ENCODE data around the gene AIG1. TPM values are rescaled to one million over a fixed set of nuclear protein-coding genes. Genes with fewer than 3 reads are reported as not detected.
"Not testable (repeated sequence)": the region's sequence is repeated elsewhere in the genome, so short reads cannot be mapped to it uniquely, and the experiment has no call there.

AIG1 gene
- total RNA-seq (2012; rRNA removed) = 15.9 and 23.6 TPM in 2 replicates

GRCh38 chr6:143060806-143061596, at the start of gene AIG1:
AIG1 (plus strand) TSS chr6:143060889; CDS start chr6:143060926, 37 bp downstream.
- Histone ChIP-seq H3K4me2 (ENCODE audit: low read length) (peak within 1 kb of the TSS; percentile 94), H3K4me3 (ENCODE audit: low read length) (peak within 1 kb of the TSS; percentile 86), H3K4me1 (ENCODE audit: control insufficient read depth, insufficient read depth, low read length) (peaks cover 21% of the 10 kb centered on the region), H3K36me3 (ENCODE audit: insufficient read depth, low read length) (no peaks in the 10 kb centered on the region), H3K27me3 (ENCODE audit: control insufficient read depth, insufficient read depth, low read length) (no peaks in the 10 kb centered on the region), H3K9ac (ENCODE audit: low read depth, low read length) (peak within 1 kb of the TSS; percentile 87), H3K9me3 (replicated peaks; ENCODE audit: low read length) (no peaks in the 10 kb centered on the region)

DNA sequence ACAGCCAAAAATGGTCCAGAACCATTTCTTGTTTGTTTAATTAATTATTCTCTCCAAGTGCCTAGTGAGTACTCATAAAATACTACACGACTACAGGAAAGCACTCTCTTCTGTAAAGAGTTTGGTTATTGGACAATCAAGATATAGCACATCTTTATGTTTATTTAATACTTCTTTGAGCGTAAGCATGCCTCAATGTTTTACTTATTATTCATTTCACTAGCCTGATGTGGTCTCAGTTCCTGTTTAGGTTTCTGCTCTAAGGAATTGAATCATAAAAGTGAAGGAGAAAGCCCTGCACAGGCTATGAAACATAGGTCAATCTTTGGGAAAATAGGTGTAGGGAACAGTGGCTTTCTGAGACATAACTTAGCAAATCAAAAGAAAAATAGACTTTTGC, 45.9 kb upstream of the AIG1 start:
- H3K9me3 ChIP-seq (replicated peaks; ENCODE audit: low read length) = no peaks in the 10 kb centered on the region
- no peaks in the 10 kb centered on the region for H3K4me1 ChIP-seq (ENCODE audit: control insufficient read depth, insufficient read depth, low read length)
- H3K9ac ChIP-seq (ENCODE audit: low read depth, low read length) = no peak overlapping the region
- H3K4me2 ChIP-seq (ENCODE audit: low read length) = no peak overlapping the region
- H3K4me3 ChIP-seq (ENCODE audit: low read length) = no peak overlapping the region
- no peaks in the 10 kb centered on the region for H3K27me3 ChIP-seq (ENCODE audit: control insufficient read depth, insufficient read depth, low read length)
- H3K36me3 ChIP-seq (ENCODE audit: insufficient read depth, low read length) = no peaks in the 10 kb centered on the region

GRCh38 chr6:143015300-143015706, 45.4 kb upstream of the AIG1 start:
- Histone ChIP-seq H3K27me3 (ENCODE audit: control insufficient read depth, insufficient read depth, low read length) (no peaks in the 10 kb centered on the region), H3K4me2 (ENCODE audit: low read length) (no peak overlapping the region), H3K4me1 (ENCODE audit: control insufficient read depth, insufficient read depth, low read length) (no peaks in the 10 kb centered on the region), H3K36me3 (ENCODE audit: insufficient read depth, low read length) (no peaks in the 10 kb centered on the region), H3K9me3 (replicated peaks; ENCODE audit: low read length) (no peaks in the 10 kb centered on the region), H3K9ac (ENCODE audit: low read depth, low read length) (no peak overlapping the region), H3K4me3 (ENCODE audit: low read length) (no peak overlapping the region)

DNA sequence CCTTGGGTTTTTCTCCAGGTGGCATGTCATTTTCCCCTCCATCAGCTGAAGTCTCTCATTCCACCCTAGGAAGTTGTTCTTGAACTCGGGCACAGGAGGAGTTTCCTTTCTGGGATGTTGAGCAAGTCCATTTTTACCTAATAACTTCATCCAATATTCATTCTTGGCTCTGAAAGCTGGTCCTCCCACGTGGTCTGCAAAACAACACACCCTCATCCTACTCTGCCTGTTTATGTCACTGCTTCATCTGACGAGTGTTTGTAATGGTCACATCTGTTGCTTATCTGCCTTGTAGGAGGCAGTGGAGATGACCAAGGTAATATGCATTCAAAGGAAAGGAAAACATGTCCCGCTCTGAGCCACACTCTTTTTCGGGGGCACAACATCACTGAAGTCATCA, 41.7 kb upstream of the AIG1 start:
- Histone ChIP-seq H3K9me3 (replicated peaks; ENCODE audit: low read length) (no peaks in the 10 kb centered on the region), H3K9ac (ENCODE audit: low read depth, low read length) (no peak overlapping the region), H3K27me3 (ENCODE audit: control insufficient read depth, insufficient read depth, low read length) (no peaks in the 10 kb centered on the region), H3K4me1 (ENCODE audit: control insufficient read depth, insufficient read depth, low read length) (no peaks in the 10 kb centered on the region), H3K36me3 (ENCODE audit: insufficient read depth, low read length) (no peaks in the 10 kb centered on the region), H3K4me2 (ENCODE audit: low read length) (no peak overlapping the region), H3K4me3 (ENCODE audit: low read length) (no peak overlapping the region)

DNA sequence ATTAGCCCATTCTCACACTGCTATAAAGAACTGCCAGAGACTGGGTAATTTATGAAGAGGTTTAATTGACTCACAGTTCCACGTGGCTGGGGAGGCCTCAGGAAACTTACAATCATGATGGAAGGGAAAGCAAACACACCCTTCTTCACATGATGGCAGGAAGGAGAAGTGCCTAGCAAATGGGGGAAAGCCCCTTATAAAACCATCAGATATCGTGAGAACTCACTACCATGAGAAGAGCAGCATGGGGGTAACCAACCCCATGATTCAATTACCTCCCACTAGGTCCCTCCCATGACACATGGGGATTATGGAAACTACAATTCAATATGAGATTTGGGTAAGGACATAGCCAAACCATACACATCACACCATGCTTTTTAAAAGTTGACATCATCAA, 39.8 kb upstream of the AIG1 start:
- H3K27me3 ChIP-seq (ENCODE audit: control insufficient read depth, insufficient read depth, low read length); H3K36me3 ChIP-seq (ENCODE audit: insufficient read depth, low read length); H3K4me2 ChIP-seq (ENCODE audit: low read length); H3K9me3 ChIP-seq (replicated peaks; ENCODE audit: low read length); H3K4me1 ChIP-seq (ENCODE audit: control insufficient read depth, insufficient read depth, low read length); H3K9ac ChIP-seq (ENCODE audit: low read depth, low read length); H3K4me3 ChIP-seq (ENCODE audit: low read length): not testable (repeated sequence)

DNA sequence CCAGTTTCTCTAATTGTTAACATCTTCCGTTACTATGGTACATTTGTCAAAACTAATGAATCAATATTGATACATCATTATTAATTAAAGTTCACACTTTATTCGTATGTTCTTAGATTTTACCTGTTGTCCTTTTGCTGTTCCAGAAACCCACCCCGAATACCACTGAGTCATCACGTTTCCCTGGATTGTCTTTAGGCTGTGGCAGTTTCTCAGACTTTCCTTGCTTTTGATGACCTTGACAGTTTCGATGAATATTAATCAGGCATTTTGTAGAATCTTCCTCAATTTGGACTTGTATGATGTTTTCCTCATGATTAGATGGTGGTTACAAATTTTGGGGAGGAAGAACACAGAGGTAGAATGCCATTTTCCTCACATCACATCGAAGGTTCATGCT, 39.1 kb upstream of the AIG1 start:
- no peak overlapping the region for H3K9ac ChIP-seq (ENCODE audit: low read depth, low read length)
- no peak overlapping the region for H3K4me2 ChIP-seq (ENCODE audit: low read length)
- no peaks in the 10 kb centered on the region for H3K27me3 ChIP-seq (ENCODE audit: control insufficient read depth, insufficient read depth, low read length)
- no peaks in the 10 kb centered on the region for H3K36me3 ChIP-seq (ENCODE audit: insufficient read depth, low read length)
- no peaks in the 10 kb centered on the region for H3K4me1 ChIP-seq (ENCODE audit: control insufficient read depth, insufficient read depth, low read length)
- H3K4me3 ChIP-seq (ENCODE audit: low read length) = no peak overlapping the region
- H3K9me3 ChIP-seq (replicated peaks; ENCODE audit: low read length) = no peaks in the 10 kb centered on the region

- Histone ChIP-seq H3K27me3 (ENCODE audit: control insufficient read depth, insufficient read depth, low read length) (no peaks in the 10 kb centered on the region), H3K4me1 (ENCODE audit: control insufficient read depth, insufficient read depth, low read length) (no peaks in the 10 kb centered on the region), H3K36me3 (ENCODE audit: insufficient read depth, low read length) (no peaks in the 10 kb centered on the region), H3K4me2 (ENCODE audit: low read length) (no peak overlapping the region), H3K9ac (ENCODE audit: low read depth, low read length) (no peak overlapping the region), H3K9me3 (replicated peaks; ENCODE audit: low read length) (no peaks in the 10 kb centered on the region), H3K4me3 (ENCODE audit: low read length) (no peak overlapping the region)
These were observed 38.1 kb upstream of the AIG1 start for GRCh38 chr6:143022587-143022986.

DNA sequence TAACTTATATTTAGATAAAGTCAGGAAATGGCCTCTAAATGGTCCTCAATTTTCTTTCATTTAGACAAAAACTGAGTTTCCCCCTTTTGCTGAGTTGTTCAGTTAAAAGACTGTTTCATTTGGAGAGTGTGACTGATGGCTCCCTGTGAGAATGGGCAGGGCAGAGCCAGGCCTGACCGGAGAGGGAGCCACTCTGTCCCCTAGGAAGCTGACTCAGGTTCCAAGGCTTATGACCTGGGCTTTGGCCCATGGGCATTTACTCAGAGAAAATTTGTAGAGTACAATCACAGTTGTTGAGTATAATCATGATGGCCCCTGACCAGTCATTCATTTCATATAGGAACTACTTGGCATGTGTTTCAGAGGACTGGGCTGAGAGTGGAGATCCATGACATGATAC, 37.0 kb upstream of the AIG1 start:
- no peaks in the 10 kb centered on the region for H3K4me1 ChIP-seq (ENCODE audit: control insufficient read depth, insufficient read depth, low read length)
- no peaks in the 10 kb centered on the region for H3K27me3 ChIP-seq (ENCODE audit: control insufficient read depth, insufficient read depth, low read length)
- H3K4me2 ChIP-seq (ENCODE audit: low read length) = no peak overlapping the region
- H3K9me3 ChIP-seq (replicated peaks; ENCODE audit: low read length) = no peaks in the 10 kb centered on the region
- no peak overlapping the region for H3K4me3 ChIP-seq (ENCODE audit: low read length)
- no peak overlapping the region for H3K9ac ChIP-seq (ENCODE audit: low read depth, low read length)
- H3K36me3 ChIP-seq (ENCODE audit: insufficient read depth, low read length) = no peaks in the 10 kb centered on the region

DNA sequence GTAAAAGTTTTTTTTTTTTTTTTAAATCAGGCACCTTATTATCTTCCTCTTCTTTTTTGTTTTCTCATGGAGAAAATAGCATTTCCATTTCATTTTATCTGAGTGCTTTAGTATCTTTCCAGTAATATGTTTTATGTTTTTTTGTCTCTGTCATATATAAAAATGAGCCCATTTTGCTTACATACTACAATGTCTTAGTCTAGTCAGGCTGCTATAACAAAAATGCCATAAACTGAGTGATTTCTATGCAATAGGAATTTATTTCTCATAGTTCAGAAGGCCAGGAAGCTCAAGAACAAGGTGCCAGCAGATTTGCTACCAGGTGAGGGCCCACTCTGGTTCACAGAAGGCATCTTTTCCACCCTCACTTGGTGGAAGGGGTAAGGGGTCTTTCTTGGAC, 35.7 kb upstream of the AIG1 start:
- no peaks in the 10 kb centered on the region for H3K9me3 ChIP-seq (replicated peaks; ENCODE audit: low read length)
- H3K4me2 ChIP-seq (ENCODE audit: low read length) = no peak overlapping the region
- no peaks in the 10 kb centered on the region for H3K36me3 ChIP-seq (ENCODE audit: insufficient read depth, low read length)
- no peaks in the 10 kb centered on the region for H3K27me3 ChIP-seq (ENCODE audit: control insufficient read depth, insufficient read depth, low read length)
- no peak overlapping the region for H3K9ac ChIP-seq (ENCODE audit: low read depth, low read length)
- H3K4me1 ChIP-seq (ENCODE audit: control insufficient read depth, insufficient read depth, low read length) = no peaks in the 10 kb centered on the region
- no peak overlapping the region for H3K4me3 ChIP-seq (ENCODE audit: low read length)

GRCh38 chr6:143026696-143027449, 33.8 kb upstream of the AIG1 start:
- Histone ChIP-seq H3K4me3 (ENCODE audit: low read length) (no peak overlapping the region), H3K4me2 (ENCODE audit: low read length) (no peak overlapping the region), H3K9me3 (replicated peaks; ENCODE audit: low read length) (no peaks in the 10 kb centered on the region), H3K36me3 (ENCODE audit: insufficient read depth, low read length) (no peaks in the 10 kb centered on the region), H3K4me1 (ENCODE audit: control insufficient read depth, insufficient read depth, low read length) (no peaks in the 10 kb centered on the region), H3K27me3 (ENCODE audit: control insufficient read depth, insufficient read depth, low read length) (no peaks in the 10 kb centered on the region), H3K9ac (ENCODE audit: low read depth, low read length) (no peak overlapping the region)

- H3K9ac ChIP-seq (ENCODE audit: low read depth, low read length) = no peak overlapping the region
- H3K27me3 ChIP-seq (ENCODE audit: control insufficient read depth, insufficient read depth, low read length) = no peaks in the 10 kb centered on the region
These were observed 25.9 kb upstream of the AIG1 start for GRCh38 chr6:143034689-143035334.

More at GRCh38 chr6:143034689-143035334, 25.9 kb upstream of the AIG1 start:
- Histone ChIP-seq H3K4me2 (ENCODE audit: low read length) (no peak overlapping the region), H3K9me3 (replicated peaks; ENCODE audit: low read length) (no peaks in the 10 kb centered on the region), H3K36me3 (ENCODE audit: insufficient read depth, low read length) (no peaks in the 10 kb centered on the region), H3K4me3 (ENCODE audit: low read length) (no peak overlapping the region), H3K4me1 (ENCODE audit: control insufficient read depth, insufficient read depth, low read length) (no peaks in the 10 kb centered on the region)

All from skeletal muscle satellite cell (primary cell).